Stimulated activated naive CD4-positive, alpha-beta T cell treated with Interleukin-2 at 50 U/mL for 16 hours (primary cell): Measurements from ENCODE around the gene ATP2C2.
"Not testable (repeated sequence)": the region's sequence is repeated elsewhere in the genome, so short reads cannot be mapped to it uniquely, and the experiment has no call there.

Source experiments
- DNase-seq: peaks from one replicate; lab custom pipeline; 2025; lab: John Stamatoyannopoulos, UW

The ATP2C2 gene

GRCh38 chr16:84396082-84396481 lies 27.7 kb downstream of the ATP2C2 start:
- not testable (repeated sequence) for DNase-seq

GRCh38 chr16:84396537-84397008 lies 28.2 kb downstream of the ATP2C2 start:
- DNase-seq, result no peak

- no peak for DNase-seq
These were observed 28.8 kb downstream of the ATP2C2 start for GRCh38 chr16:84397090-84397489.

- DNase-seq, result no peak
These were observed 30.4 kb downstream of the ATP2C2 start for GRCh38 chr16:84398701-84399100.

GRCh38 chr16:84399912-84400311 lies 31.6 kb downstream of the ATP2C2 start:
- DNase-seq, result not testable (repeated sequence)

- not testable (repeated sequence) for DNase-seq
These were observed 35.1 kb downstream of the ATP2C2 start for GRCh38 chr16:84403435-84403834.

GRCh38 chr16:84404324-84404723 lies 36.0 kb downstream of the ATP2C2 start:
- no peak for DNase-seq

GRCh38 chr16:84404936-84405639 lies 36.8 kb downstream of the ATP2C2 start:
- no peak for DNase-seq

- no peak for DNase-seq
These were observed 37.9 kb downstream of the ATP2C2 start for GRCh38 chr16:84406006-84406963.

- no peak for DNase-seq
These were observed 39.4 kb downstream of the ATP2C2 start for GRCh38 chr16:84407588-84408313.

- no peak for DNase-seq
These were observed 40.0 kb downstream of the ATP2C2 start for GRCh38 chr16:84408314-84408690.

- no peak for DNase-seq
These were observed 40.5 kb downstream of the ATP2C2 start for GRCh38 chr16:84408856-84409255.

GRCh38 chr16:84410361-84411138 lies 42.2 kb downstream of the ATP2C2 start:
- no peak for DNase-seq

GRCh38 chr16:84411768-84412167 lies 43.4 kb downstream of the ATP2C2 start:
- no peak for DNase-seq

- DNase-seq, result no peak
These were observed 43.9 kb downstream of the ATP2C2 start for GRCh38 chr16:84412262-84412661.

- no peak for DNase-seq
These were observed 45.1 kb downstream of the ATP2C2 start for GRCh38 chr16:84413244-84414004.

- no peak for DNase-seq
These were observed 46.5 kb downstream of the ATP2C2 start for GRCh38 chr16:84414789-84415326.

- DNase-seq, result no peak
These were observed 48.3 kb downstream of the ATP2C2 start for GRCh38 chr16:84416407-84417321.
